Stimulated activated CD4-positive, alpha-beta T cell treated with anti-CD3 and anti-CD28 coated beads, Interleukin-2, amount 100 ng/mL, for 4 hours (primary cell): ENCODE measurements around the gene TIGD3.

Source experiments
- DNase-seq: peaks from one replicate; pipeline ENCODE4 v3.0.0-alpha.2; 2020; ENCODE audit warnings: low read depth

The TIGD3 gene

GRCh38 chr11:65390099-65390941, 35.8 kb downstream of the TIGD3 start:
- DNase-seq: no peak

GRCh38 chr11:65390996-65391395, 36.4 kb downstream of the TIGD3 start:
- DNase-seq: no peak

GRCh38 chr11:65392186-65392829, 37.8 kb downstream of the TIGD3 start:
- no peak for DNase-seq

- DNase-seq: no peak
Measured at GRCh38 chr11:65392899-65393298, 38.3 kb downstream of the TIGD3 start.

GRCh38 chr11:65393513-65394079, 39.0 kb downstream of the TIGD3 start:
- no peak for DNase-seq

- DNase-seq: no peak
Measured at GRCh38 chr11:65394125-65394536, 39.6 kb downstream of the TIGD3 start.

GRCh38 chr11:65395961-65396530, 41.5 kb downstream of the TIGD3 start:
- no peak for DNase-seq

- DNase-seq: no peak
Measured at GRCh38 chr11:65396769-65397745, 42.5 kb downstream of the TIGD3 start.

- DNase-seq: no peak
Measured at GRCh38 chr11:65398362-65398910, 43.9 kb downstream of the TIGD3 start.

- no peak for DNase-seq
Measured at GRCh38 chr11:65399249-65399648, 44.7 kb downstream of the TIGD3 start.

GRCh38 chr11:65399845-65400244, 45.3 kb downstream of the TIGD3 start:
- no peak for DNase-seq

GRCh38 chr11:65400307-65401072, 45.9 kb downstream of the TIGD3 start:
- DNase-seq: no peak

GRCh38 chr11:65401073-65401802, 46.7 kb downstream of the TIGD3 start:
- DNase-seq: no peak

- no peak for DNase-seq
Measured at GRCh38 chr11:65401803-65402248, 47.3 kb downstream of the TIGD3 start.

- no peak for DNase-seq
Measured at GRCh38 chr11:65402790-65403189, 48.2 kb downstream of the TIGD3 start.

- no peak for DNase-seq
Measured at GRCh38 chr11:65403607-65404121, 49.1 kb downstream of the TIGD3 start.

- no peak for DNase-seq
Measured at GRCh38 chr11:65404210-65404609, 49.7 kb downstream of the TIGD3 start.

- no peak for DNase-seq
Measured at GRCh38 chr11:65404638-65405339, 50.2 kb downstream of the TIGD3 start.
